ENCODE data around the gene PLCB1.
"Not testable (repeated sequence)": the region's sequence is repeated elsewhere in the genome, so short reads cannot be mapped to it uniquely, and the experiment has no call there.

PLCB1 gene

GRCh38 chr20:8424010-8424409, 291.9 kb downstream of the PLCB1 start:
- DNase-seq: no peak

- DNase-seq: no peak
Observed at GRCh38 chr20:8425016-8425415, 292.9 kb downstream of the PLCB1 start.

DNA sequence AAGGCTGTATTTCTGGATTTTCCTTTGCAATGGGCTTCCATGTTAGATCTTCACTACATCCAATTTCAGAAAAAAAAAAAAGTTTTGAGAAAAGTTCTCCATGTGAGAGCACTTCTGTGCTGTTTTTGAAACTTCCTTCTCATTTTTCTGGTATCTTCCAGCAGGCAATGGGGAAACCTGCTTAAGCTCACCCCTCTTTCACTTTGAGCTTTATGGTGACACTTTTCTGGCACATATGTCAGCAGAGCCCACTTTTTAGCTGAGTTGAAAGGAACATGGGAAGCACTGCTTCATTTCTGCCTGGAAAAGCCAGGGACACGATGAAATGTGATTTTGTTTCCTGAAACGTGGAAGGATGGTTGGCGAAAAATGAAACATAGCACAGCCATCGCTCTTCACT, 293.7 kb downstream of the PLCB1 start:
- no peak for DNase-seq

DNA sequence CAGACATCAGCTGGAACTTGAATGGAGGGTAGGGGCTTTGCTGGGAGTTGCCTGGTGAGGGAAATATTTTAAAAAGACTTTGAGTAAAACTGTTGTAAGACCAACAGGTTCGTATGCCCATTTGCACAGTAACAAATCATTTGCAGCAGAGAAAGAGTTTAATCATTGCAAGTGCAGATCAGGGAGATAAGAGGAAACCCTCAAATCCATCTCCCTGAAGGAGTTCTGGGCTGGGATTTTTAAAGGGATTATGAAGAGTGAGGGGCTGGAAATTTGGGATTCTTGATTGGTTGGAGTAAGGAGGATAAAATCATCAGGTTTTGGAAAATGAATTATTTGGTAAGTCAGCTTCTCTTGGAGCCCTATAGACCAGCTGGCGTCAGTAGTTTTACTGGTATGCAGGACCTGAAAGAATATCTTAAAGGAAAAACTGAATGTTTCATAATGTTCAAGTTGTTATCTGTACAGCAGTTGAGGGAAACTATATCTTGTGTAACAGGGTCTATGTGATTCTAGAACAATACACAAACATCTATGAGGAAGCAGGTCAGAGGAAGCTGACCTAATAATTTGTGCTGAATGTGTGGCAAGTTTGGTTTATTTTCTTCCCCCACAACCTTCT, 295.5 kb downstream of the PLCB1 start:
- DNase-seq: no peak

DNA sequence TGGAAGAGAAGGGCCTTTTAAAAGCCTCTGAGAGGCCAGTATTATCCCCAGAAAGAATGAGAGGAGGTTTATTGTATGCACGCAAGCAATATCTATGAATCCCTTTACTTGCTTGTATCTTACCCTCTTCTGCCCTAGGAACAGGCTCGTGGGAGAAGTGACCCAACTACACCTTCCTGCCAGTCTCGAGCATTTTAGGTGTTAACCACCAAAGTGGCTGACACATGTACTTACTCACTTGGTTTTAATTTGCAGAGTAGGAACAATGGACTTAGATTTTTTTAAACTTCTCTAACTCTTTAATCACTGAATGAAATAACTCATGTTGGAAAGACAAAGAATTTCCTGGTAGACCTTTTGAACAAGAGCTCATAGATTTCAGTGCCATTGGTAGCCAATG, 296.9 kb downstream of the PLCB1 start:
- DNase-seq: no peak

DNA sequence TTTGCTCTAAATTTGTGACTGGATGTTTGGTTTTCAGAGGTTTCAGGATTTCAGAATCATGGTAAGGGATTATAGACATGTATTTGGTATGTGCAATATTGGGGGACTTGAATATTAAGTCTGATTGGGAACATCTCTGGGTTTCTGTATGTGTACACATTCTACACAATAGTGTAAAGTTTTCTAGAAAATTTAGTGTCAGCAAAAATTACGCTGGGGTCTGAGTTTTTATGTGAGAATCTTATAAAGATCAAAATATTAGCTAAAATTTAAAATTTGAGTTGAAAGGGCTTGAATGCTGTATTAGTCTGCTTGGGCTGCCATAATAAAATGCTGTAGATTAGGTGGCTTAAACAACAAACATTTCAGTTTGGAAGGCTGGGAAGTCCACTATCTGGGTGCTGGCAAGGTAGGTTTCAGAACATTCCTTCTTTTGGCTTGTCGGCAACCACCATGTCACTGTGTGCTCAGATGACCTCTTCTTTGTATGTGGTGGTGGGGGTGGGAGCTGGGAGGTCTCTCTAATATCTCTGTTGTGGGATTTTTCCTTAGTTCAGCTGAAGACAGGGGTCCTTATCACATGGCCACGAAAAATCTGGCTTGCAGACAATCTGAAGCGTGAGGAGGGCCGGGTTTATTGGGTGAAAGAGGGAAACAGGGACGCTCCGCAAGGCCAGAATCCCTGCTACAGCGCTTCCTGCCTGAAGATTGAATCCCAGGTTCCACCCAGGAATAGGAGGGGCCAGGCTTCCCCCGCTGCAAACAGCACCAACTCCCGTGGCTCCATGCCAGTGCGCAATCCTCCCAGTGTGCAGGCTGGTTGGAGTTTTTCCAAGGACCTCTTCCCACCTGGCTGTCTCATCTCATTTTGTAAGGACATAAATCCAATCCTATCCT, 299.7 kb downstream of the PLCB1 start:
- DNase-seq: no peak

DNA sequence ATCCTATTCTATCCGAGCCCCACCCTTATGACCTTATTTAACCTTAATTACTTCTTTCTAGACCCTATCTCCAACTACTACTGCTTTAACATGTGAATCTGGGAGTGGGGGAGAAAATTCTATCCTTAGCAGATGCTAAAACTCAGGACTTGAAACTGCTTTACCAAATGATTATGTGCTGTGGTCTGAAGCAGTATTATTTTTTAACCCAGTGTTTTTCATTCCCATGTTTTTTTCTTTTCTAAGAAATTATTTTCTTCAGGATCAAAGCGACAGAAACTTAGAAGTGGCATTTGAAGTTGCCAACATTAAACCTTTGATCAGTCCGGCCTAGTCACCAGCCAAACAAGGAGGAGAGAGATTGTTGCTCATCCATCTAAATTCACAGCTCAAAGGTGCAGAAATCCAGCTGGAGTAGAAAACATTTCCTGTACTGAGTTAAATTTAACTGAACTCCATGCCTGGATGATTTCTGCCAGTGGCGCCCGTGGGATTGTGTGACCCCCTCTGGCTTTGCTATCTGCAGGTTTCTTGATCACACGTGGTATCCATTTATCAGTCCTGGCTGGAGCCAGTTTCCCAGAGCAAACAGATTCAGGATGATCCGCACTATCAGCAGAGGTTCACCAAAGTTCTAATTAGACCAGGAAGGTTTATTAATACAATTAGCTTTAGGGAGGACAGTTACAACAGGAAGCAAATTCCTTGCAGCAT, 300.5 kb downstream of the PLCB1 start:
- no peak for DNase-seq

- no peak for DNase-seq
Observed at GRCh38 chr20:8433291-8433690, 301.2 kb downstream of the PLCB1 start.

DNA sequence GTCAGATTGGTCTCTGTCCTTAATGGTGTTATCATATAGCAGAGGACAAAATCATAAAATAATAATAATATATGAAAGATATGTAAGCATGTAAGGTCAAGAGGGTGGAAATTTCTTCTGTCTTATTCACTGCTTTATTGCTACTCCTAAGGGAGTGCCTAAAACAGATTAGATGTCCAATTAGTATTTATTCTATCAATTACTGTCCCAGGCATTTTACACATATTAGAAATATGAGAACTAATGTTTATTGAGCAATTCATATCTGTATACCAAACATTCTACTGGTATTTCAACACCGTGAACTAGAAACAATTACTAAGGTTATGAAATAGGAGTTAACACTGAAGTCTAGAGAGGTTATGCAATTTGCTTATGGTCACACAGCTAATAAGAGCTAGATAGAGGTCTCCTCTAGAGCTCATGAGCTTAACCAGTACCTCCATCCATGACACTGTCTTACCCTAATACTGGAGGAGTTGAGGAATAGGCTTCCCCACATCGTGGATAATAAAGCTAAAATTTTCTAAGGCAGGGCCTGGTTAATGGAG, 302.3 kb downstream of the PLCB1 start:
- no peak for DNase-seq

DNA sequence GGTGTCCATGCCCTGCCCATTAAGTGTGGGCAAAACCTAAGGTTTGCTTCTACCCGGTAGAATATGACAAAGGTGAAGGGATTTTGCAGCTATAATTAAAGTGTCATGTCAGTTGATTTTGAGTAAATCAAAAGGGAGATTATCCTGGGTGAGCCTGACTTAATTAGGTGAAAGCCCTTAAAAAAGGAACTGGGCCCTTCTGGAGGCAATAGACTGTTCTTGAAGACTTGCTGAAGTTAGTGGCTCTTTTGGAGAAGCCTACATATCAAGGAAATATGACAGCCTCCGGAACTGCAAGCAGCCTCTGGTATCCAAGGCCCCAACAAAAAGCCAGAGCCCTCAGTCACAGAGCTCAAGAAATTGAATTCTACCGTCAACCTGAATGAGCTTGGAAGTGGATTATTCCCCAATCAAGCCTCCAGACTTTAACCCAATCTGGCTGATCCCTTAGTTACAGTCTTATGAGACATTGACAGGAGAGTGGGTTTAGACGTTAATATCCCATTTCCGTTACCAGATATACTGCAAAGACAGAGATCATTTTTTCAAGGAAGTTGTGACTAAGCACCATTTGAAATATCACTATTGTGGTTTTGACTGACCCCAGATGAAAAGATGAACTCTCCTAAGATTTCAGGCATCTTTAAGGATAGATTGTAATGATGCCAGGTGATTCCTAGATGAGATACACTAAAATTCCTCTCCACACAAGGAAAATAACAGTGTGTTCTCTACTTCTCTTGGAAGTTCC, 303.4 kb downstream of the PLCB1 start:
- DNase-seq: no peak

- not testable (repeated sequence) for DNase-seq
Observed at GRCh38 chr20:8436938-8437337, 304.9 kb downstream of the PLCB1 start.

DNA sequence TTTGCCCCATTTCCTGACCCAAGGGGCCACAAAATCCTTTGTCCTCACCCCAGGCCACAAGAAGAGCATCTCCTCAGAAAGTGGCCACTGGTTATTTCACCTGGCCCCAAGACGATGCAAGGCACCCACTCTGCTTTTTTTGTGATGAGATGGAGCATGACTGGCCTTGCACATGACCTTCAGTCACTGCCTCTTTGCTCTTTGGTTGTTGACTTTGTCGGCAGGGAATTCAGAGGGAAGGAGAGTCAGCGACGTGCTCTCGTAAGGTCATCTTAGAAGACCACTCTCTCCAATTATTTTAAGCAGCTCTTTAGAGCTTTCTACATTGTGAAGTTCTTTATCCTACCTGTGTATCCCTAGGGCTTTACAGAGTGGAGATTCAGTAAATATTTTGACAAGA, 306.7 kb downstream of the PLCB1 start:
- DNase-seq: no peak

DNA sequence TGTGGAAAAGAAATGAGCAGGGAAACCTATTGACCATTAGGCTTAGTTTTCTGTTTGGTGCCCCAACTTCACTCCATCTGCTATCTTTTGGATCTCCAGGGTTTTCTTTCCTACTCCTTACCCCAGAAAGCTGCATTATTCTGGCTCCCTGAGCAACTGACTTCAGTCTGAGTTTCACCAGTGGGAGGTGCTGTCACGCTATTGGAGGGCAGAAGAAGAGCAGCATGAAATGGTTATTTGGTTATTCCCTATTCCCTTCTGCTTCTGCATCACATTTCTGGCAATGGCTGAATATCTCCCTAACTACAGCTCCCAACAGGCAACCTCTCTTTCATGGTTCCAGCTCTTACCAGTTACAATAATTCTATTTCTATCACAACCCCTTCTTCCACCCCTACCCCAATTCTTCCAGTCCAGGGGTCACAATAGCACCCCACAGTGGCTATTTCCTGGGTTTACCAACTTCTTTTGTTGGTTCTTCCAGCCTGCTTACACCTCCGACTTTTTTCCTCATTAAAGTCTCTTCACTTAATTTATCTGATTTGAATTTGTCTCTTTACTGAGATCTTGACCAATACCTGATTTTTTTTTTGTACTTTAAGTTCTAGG, 311.5 kb downstream of the PLCB1 start:
- no peak for DNase-seq

GRCh38 chr20:8447262-8448120, 315.4 kb downstream of the PLCB1 start:
- DNase-seq: no peak

DNA sequence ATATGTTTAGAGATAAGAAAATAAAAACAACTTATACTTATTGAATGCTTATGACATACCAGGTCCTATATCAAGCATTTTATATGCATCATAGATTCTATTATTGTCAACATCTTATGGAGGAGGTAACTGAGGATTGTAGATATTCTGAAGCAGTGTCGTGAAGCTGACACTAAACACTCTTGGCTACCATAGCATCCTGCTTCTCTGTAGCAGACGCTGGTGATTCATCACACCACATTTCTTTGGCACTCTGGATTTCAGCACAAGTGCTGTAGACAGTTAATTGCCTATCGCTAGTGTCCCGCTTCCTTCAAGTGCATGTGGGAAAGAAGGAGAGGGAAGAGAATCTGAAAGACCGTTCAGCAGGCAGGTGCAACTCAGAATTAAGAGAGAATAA, 317.1 kb downstream of the PLCB1 start:
- DNase-seq: no peak

DNA sequence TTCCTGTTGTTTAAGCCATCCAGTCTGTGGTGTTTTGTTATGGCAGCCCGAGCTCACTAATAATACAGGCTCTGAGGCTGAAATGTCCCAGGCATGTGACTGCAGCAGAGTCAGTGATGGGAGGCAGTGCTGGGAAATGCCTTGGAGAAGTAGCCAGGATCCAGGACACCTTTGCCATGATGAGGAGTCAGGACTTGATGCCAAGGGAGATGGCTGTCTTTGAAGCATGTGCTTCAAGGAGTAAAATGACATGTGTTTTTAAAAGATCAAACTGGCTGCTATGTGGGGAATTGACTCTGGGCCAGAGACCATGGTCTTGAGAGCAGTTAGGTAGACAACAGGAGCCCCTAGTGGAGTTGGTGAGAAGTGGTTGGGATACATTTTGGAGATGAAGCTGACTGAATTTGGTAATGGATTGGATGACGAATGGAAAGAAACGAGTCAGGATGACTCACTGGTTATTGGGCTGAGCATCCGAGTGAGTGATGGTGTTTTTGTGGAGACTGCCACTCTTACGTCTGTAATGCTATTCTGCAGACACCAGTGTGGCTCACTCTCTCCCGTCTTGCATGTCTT, 322.2 kb downstream of the PLCB1 start:
- DNase-seq: no peak

GRCh38 chr20:8456765-8457164, 324.7 kb downstream of the PLCB1 start:
- no peak for DNase-seq

DNA sequence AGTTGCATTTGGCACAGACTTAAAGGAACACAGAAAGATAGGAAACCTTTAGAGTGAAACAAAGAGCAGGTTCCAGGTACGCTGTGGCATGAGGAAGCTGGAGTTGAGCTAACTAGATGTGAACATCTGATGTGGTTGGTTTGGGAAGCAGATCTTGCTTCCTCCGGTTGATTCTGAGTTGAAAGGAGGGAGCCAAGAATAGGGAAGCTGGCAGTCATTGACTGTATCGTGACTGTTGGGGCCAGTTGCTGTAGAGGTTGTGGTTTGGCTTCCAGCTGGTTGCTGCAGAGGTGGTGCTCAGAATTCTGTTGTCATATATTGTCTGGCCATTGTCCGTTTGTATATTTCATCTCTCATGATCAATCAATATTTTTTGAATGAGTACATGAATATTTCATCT, 325.9 kb downstream of the PLCB1 start:
- DNase-seq: no peak

DNA sequence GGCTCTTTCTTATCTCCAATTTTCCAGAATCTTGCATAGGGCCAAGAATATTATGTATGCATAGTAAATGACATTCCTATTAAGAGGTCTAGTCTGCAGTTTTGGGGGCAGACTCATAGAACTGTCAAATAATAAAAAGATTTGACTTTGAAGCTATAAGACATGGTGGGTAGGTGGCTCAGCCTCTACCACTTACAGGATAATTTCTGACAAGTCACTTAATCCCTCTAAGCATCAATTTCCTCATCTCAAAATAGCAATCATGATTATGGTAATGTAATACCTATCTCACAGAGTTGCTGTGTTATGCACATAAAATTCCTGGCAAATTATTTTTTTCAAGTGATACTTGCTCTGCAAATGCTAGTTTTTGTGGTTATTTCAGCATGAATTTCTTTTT, 329.1 kb downstream of the PLCB1 start:
- DNase-seq: no peak

GRCh38 chr20:8464368-8464767, 332.3 kb downstream of the PLCB1 start:
- DNase-seq: no peak

GRCh38 chr20:8466781-8467180, 334.7 kb downstream of the PLCB1 start:
- DNase-seq: not testable (repeated sequence)

All from activated CD4-positive, CD25-positive, alpha-beta regulatory T cell treated with anti-CD3 and anti-CD28 coated beads, Interleukin-2, amount 50 U/mL, for 72 hours (primary cell).